Activated gamma-delta T cell treated with Interleukin-2 at 50 U/mL for 16 hours (primary cell): ENCODE results near the gene LRRC37B.
"Not testable (repeated sequence)": the region's sequence is repeated elsewhere in the genome, so short reads cannot be mapped to it uniquely, and the experiment has no call there.

Experiments
- DNase-seq: peaks from one replicate; pipeline ENCODE4 v3.0.0-alpha.2; 2020

The LRRC37B gene

DNA sequence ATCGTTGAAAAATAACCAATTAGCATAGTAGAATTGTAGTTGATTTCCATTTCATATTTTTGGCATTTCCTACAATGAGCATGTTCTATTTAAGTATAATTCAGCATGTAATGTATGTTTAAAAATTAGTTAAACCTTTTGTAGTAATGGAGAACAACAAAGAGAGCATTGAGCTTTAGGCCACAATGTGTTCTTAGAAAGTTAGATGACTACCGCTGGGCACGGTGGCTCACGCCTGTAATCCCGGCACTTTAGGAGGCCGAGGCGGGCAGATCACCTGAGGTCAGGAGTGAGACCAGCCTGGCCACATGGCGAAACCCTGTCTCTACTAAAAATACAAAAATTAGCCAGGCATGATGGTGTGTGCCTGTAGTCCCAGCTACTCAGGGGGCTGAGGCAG lies 93.1 kb downstream of the LRRC37B start:
- not testable (repeated sequence) for DNase-seq

- no peak for DNase-seq
Measured at GRCh38 chr17:32100971-32101631, 93.9 kb downstream of the LRRC37B start.

DNA sequence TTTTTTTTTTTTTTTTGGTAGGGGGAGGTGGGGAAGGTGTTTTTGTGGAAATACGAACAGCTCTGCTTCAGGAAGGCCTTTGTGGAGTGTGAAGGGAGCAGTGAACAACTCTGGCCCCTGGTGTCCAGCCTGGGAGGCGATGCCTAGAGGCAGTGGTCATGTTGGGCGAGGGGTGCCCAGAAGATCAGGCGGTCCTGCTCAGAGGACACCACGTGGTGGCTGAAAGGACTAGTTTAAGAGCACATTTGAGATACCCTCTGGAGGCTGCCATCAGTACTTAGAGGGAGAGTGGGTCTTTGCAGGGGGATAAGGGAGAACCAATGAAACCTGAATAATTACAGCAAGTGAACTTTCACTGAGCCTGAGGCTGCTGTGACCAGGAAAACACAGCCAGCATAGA lies 95.0 kb downstream of the LRRC37B start:
- no peak for DNase-seq

DNA sequence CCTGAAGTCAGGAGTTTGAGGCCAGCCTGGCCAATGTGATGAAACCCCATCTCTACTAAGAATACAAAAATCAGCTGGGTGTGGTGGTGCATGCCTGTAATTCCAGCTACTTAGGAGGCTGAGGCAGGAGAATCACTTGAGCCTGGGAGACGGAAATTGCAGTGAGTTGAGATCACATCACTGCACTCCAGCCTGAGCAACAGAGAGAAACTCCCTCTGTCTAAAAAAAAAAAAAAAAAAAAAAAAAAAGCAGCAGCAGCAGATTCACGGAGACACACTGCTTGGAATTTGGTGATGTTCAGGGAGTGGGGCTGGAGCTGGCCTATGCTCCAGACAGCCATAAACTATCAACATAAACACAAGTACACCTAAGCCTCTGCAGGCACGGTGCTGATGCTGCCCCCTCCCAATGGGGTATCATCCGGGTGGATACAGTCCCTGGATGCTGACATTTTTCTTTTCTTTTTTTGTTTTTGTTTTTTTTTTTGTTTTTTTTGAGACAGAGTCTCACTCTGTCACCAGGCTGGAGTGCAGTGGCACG lies 95.5 kb downstream of the LRRC37B start:
- DNase-seq = no peak
